Effector memory CD4-positive, alpha-beta T cell (primary cell): ENCODE results near the gene FBXW5.

Experiments used
- DNase-seq, 3 donors: peaks; one replicate each; pipeline ENCODE4 v3.0.0-alpha.2; 2020
- H3K27ac ChIP-seq: 2 replicates; pipeline ENCODE4 v1.7.0; 2013; ENCODE audit warnings: mild to moderate bottlenecking, low read length, moderate library complexity; ENCODE audit not compliant: insufficient read depth, poor library complexity, severe bottlenecking
- H3K27me3 ChIP-seq: replicated peaks from 2 replicates; pipeline ENCODE4 v1.7.0; 2013; ENCODE audit warnings: mild to moderate bottlenecking, low read length; ENCODE audit not compliant: insufficient read depth, control insufficient read depth, poor library complexity, severe bottlenecking
- H3K36me3 ChIP-seq: 2 replicates; pipeline ENCODE4 v1.7.0; 2013; ENCODE audit warnings: mild to moderate bottlenecking, low read length, moderate library complexity; ENCODE audit not compliant: control insufficient read depth, insufficient read depth
- H3K4me1 ChIP-seq: 2 replicates; pipeline ENCODE4 v1.7.0; 2013; ENCODE audit warnings: low read length, mild to moderate bottlenecking; ENCODE audit not compliant: control insufficient read depth, insufficient read depth, poor library complexity, severe bottlenecking
- H3K4me3 ChIP-seq: 2 replicates; pipeline ENCODE4 v1.7.0; 2013; ENCODE audit warnings: low read length, low read depth, mild to moderate bottlenecking; ENCODE audit not compliant: insufficient read depth, poor library complexity, severe bottlenecking
- H3K9me3 ChIP-seq: 2 replicates; pipeline ENCODE4 v1.7.0; 2013; ENCODE audit warnings: mild to moderate bottlenecking, low read length, moderate library complexity; ENCODE audit not compliant: control insufficient read depth

FBXW5 gene

DNA sequence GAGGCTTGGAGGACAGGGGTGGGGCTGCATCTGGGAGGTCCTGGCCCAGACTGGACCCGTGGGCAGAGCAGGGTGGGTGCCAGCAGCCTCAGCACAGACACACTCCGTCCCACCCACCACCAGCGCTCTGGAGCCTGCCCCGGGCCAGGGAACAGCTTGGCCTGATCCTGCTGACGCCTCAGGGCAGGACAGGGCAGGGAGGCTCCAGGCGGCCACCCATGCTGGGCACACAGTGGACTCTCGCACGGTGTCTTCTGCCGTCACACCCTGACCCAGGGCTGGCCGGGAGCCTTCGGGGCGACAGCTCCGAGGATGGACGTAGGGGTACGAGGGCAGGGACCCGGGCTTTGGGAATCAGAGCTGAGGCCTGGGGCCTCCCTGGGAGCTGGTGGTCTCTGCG, 24.6 kb upstream of the FBXW5 start:
- peaks cover 26% of the 10 kb centered on the region for H3K4me1 ChIP-seq
- no peak overlapping the region for H3K4me3 ChIP-seq
- DNase-seq = no peak
- H3K27ac ChIP-seq = no peak overlapping the region
- H3K9me3 ChIP-seq = no peaks in the 10 kb centered on the region
- no peaks in the 10 kb centered on the region for H3K36me3 ChIP-seq
- H3K27me3 ChIP-seq = no peaks in the 10 kb centered on the region

DNA sequence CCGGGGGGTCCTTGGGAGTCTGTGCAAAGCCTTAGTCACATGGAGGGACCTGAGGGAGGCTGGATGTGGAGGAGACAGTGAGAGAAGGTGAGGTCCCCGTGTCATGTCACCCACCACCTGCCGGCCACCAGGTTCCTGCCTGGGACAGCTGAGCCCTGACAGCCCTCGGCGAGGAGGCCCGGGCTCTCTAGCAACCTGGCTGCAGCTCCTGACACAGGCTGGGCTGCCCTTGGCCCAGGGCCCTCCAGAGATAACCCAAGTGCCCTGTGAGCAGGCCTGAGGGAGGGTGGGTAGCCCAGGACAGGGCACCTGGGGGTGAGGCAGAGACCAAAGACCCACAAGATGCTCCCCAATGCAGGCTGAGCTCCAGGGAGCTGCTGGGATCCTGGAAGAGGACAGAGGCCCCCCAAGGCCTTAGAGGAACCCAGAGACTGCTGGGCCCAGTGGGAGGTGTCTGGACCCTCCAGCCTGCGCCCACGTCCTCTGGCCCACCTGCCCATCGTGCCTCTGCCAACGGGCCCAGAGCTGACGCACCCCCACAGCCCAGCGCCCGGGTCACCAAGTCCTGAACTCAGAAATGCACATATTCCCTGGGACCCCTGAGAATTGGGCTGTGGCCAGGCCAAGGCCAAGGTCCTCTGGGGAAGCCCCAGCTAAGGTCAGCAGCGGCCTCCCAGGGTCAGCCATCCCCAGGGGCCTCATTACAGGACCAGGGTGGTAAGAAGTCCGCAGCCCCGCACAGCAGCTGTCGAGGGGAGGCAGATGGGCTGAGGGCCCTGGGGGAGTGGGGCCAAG, 24.0 kb upstream of the FBXW5 start:
- peaks cover 26% of the 10 kb centered on the region for H3K4me1 ChIP-seq
- H3K36me3 ChIP-seq = no peaks in the 10 kb centered on the region
- no peak overlapping the region for H3K4me3 ChIP-seq
- no peaks in the 10 kb centered on the region for H3K9me3 ChIP-seq
- H3K27me3 ChIP-seq = no peaks in the 10 kb centered on the region
- DNase-seq = no peak
- no peak overlapping the region for H3K27ac ChIP-seq

DNA sequence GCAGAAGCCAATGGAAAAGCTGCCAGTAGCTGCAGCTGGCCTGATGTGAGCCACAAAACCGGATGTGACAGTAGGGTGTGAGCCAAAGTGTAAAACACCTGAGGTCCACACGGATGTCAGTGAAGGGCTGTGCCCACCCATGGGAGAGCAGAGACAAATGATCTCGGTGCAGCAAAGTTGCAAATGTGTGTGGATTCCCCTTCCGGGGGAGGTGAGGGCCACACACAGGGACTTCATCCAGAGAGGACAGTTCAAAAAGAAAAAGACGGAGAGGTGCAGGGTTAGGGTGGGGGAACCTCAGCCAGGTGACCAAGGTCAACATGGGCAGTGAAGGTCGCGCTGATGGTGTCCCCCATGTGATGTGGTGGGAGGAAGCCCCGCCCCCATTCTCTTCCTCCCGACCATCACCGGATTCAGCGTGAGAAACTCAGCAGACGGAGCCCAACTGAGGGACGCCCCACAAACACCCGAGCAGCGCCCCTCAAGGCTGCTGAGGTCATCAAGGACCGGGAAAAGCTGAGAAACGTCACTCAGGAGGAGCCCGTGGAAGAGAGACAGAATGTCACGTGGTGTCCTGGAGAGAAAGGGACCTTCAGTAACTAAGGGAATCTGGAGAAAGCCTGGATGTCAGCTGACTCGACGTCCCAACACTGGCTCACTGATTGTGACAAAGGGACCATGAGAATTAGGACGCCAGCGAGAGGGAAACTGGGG, 21.4 kb upstream of the FBXW5 start:
- DNase-seq = peak; percentile 20 to 63 (median 33)
- H3K27ac ChIP-seq = peak overlapping the region; percentile 50

DNA sequence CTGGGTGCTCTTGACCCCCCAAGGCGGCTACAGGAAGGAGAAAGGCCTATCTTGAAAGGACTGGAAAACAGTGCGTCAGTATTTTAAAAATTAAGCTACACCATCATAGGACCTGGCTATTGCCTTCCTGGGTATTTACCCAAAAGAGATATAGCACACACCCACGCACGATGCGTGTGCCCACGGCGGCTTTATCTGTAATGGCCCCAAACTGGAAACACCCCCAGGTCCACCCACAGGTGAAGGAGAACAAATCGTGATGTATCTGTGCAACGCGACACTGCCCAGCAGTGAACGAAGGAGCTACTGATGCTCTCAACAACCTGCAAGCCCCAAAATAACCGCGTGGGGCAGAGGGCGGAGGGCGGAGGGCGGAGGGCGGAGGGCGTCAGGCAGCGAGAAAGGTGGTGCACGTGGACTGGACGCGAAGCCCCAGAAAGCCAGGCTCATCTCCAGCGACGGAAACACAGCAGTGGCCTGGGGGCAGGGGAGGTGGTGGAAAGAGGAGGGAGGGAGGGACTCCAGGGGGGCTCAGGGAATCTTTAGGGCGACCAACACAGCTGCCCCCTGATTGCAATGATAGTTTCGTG, 20.4 kb upstream of the FBXW5 start:
- Histone ChIP-seq H3K9me3 (no peaks in the 10 kb centered on the region), H3K27ac (peak overlapping the region; percentile 18), H3K4me3 (no peak overlapping the region), H3K4me1 (peaks cover 49% of the 10 kb centered on the region), H3K27me3 (no peaks in the 10 kb centered on the region), H3K36me3 (no peaks in the 10 kb centered on the region)
- no peak for DNase-seq

More for the DNA sequence above, 21.4 kb upstream of the FBXW5 start:
- no peaks in the 10 kb centered on the region for H3K27me3 ChIP-seq
- no peaks in the 10 kb centered on the region for H3K9me3 ChIP-seq
- peaks cover 42% of the 10 kb centered on the region for H3K4me1 ChIP-seq
- H3K36me3 ChIP-seq = no peaks in the 10 kb centered on the region
- peak overlapping the region; percentile 13 for H3K4me3 ChIP-seq

DNA sequence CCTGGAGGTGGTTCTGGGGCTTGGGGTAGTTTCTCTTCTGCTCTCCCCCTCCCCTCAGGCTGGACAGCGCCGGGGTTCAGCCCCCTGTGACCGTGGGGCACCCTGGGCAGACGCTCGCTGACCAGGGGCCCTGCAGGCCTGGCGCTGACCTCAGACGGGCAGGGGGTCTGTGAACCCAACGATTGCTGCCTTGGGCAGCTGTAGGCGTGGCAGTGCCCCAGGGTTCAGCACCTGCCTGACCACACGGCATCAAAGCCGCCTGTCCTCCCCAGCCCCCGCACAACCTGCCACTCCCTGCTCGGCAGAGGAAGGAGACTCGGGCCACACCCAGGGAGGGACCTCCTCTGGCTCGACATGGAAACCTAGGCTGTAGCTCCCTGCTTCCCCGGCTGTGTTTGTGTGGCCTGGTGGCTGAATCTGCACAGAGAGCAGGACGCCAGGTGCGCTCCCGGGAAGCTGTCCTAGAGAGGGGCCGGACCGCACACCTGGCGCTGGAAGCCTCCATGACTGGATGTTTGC, 19.7 kb upstream of the FBXW5 start:
- no peaks in the 10 kb centered on the region for H3K27me3 ChIP-seq
- no peaks in the 10 kb centered on the region for H3K36me3 ChIP-seq
- peaks cover 56% of the 10 kb centered on the region for H3K4me1 ChIP-seq
- H3K4me3 ChIP-seq = no peak overlapping the region
- no peak for DNase-seq
- peak overlapping the region; percentile 18 for H3K27ac ChIP-seq
- H3K9me3 ChIP-seq = no peaks in the 10 kb centered on the region

DNA sequence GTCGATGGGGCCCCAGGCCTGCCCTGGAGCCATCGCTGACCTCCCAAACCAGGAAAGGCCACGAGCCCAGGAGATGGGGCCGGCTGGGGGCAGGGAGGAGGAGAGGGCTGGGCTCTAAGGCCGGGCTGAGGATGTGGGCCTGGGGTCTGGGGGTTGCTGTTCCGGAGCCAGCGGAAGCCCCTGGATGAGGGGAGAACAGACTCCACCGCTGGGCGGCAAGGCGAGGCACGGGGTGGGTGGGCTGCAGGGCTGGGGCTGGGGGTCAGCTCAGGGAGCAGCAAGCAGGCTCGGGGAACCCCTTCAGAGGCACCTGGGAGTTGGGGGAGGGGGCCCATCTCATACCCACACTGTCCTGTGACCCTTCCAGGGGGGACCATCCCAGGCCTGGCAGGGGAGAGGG, 19.2 kb upstream of the FBXW5 start:
- peak overlapping the region; percentile 18 for H3K27ac ChIP-seq
- DNase-seq = no peak
- no peaks in the 10 kb centered on the region for H3K36me3 ChIP-seq
- H3K4me1 ChIP-seq = peaks cover 61% of the 10 kb centered on the region
- H3K4me3 ChIP-seq = no peak overlapping the region
- H3K9me3 ChIP-seq = no peaks in the 10 kb centered on the region
- no peaks in the 10 kb centered on the region for H3K27me3 ChIP-seq

DNA sequence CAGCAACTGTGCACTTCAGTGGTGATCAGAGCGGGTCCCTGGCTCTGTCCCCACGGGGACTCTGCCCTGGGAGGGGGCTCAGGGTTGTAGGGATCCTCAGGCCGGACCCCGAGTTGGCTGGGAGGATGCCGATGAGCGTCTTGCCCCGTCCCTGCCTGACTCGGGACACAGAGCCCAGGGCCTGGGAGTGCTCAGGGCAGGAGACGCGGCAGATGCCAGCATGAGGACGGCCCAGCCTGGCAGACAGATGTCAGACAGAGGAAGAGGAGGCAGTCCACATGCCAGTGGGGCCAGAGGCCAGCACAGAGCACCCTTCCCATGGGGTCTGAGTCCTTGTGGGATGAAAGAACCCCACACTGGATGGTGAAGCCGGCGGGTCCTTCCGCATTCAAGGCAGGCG, 18.8 kb upstream of the FBXW5 start:
- Histone ChIP-seq H3K27me3 (no peaks in the 10 kb centered on the region), H3K9me3 (no peaks in the 10 kb centered on the region), H3K27ac (no peak overlapping the region), H3K4me1 (peaks cover 61% of the 10 kb centered on the region), H3K4me3 (no peak overlapping the region), H3K36me3 (no peaks in the 10 kb centered on the region)
- no peak for DNase-seq

DNA sequence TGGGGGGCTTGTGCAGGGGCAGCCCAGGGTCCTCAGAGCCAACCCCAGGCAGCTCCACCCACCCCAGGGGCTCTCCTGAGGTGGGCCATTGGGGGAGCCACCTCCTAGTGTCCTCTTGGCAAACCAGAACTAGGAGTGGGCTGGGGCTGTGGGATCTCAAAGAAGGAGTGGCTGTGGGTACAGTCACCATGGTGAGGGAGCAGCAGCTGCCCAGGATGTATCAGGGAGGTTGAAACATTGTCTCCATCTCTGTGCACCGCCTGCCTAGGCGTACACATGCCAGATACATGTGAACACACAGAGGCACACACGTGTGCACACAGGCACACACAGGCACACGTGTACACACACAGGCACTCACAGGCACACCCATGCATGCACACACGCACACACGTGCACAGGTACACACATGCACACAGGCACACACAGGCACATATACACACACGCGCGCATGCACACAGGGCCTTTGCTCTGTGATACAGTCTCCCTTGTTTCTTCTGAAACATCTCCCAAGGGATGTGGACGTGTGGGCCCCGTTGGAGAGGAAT, 18.2 kb upstream of the FBXW5 start:
- H3K9me3 ChIP-seq = no peaks in the 10 kb centered on the region
- H3K27ac ChIP-seq = no peak overlapping the region
- DNase-seq = no peak
- H3K4me3 ChIP-seq = no peak overlapping the region
- H3K36me3 ChIP-seq = no peaks in the 10 kb centered on the region
- no peaks in the 10 kb centered on the region for H3K27me3 ChIP-seq
- H3K4me1 ChIP-seq = peaks cover 61% of the 10 kb centered on the region

DNA sequence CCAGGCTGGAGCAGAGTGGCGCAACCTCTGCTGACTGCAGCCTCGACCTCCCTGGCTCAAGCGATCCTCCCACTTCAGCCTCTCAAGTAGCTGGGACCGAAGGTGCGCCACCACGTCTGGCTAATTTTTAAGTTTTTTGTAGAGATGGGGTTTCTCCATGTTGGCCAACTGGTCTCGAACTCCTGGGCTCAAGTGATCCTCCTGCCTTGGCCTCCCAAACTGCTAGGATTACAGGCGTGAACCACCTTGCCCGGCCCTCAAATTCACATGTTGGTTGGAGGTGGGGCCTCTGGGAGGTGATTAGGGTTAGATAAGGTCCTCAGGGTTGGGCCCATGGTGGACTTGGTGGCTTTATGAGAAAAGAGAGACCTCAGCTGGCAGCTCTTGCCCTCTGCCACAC, 17.6 kb upstream of the FBXW5 start:
- Histone ChIP-seq H3K27ac (no peak overlapping the region), H3K4me3 (no peak overlapping the region), H3K27me3 (no peaks in the 10 kb centered on the region), H3K36me3 (no peaks in the 10 kb centered on the region), H3K4me1 (peaks cover 61% of the 10 kb centered on the region), H3K9me3 (no peaks in the 10 kb centered on the region)
- DNase-seq = no peak
